Esophagus squamous epithelium (tissue), 4 donors: ENCODE results near the gene TSC2.

Experiments used
- POLR2A ChIP-seq, 4 donors: fragments of 450-650 bp; IDR thresholded peaks; one replicate each; pipeline ENCODE4 v1.6.1; 2017; ENCODE audit warnings: antibody characterized with exemption in 4 of 4, mild to moderate bottlenecking in 4 of 4, moderate library complexity in 3 of 4
- TF ChIP-seq, protein P1 (sequence below), 6 experiments: fragments of 450-650 bp in 4 of 6; fragments of 200-600 bp in 2 of 6; sonication (generic) in 2 of 6; IDR thresholded peaks; one replicate each; pipeline ENCODE4 v1.5.1; 2016 to 2019; ENCODE audit warnings: antibody characterized with exemption in 6 of 6, mild to moderate bottlenecking in 4 of 6, moderate library complexity in 4 of 6

DNA sequence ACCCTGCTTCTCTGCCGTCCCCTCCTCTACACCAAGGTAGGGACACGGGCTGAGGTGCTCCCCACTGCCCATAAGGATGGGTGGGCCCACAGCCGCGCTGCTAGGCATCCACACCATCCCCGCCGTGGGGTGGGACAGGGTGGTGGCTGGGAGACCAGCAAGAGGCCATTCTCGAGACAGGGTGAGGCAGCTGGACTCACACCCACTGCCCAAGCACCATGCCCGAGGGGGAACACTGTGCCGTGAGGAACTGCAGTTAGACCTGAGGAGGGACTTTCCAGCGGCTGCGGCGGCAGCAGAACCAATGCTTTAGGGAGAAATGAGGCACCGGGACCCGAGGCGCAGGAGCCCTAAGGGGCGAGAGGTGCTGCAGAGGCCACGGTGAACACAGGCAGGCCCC, 74.6 kb downstream of the TSC2 start:
- TF ChIP-seq, protein P1, sequence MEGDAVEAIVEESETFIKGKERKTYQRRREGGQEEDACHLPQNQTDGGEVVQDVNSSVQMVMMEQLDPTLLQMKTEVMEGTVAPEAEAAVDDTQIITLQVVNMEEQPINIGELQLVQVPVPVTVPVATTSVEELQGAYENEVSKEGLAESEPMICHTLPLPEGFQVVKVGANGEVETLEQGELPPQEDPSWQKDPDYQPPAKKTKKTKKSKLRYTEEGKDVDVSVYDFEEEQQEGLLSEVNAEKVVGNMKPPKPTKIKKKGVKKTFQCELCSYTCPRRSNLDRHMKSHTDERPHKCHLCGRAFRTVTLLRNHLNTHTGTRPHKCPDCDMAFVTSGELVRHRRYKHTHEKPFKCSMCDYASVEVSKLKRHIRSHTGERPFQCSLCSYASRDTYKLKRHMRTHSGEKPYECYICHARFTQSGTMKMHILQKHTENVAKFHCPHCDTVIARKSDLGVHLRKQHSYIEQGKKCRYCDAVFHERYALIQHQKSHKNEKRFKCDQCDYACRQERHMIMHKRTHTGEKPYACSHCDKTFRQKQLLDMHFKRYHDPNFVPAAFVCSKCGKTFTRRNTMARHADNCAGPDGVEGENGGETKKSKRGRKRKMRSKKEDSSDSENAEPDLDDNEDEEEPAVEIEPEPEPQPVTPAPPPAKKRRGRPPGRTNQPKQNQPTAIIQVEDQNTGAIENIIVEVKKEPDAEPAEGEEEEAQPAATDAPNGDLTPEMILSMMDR (IDR thresholded peaks at IDR 0.05) = no peak
- TF ChIP-seq POLR2A (IDR thresholded peaks at IDR 0.05) = no peak
